A549 (cell line): ENCODE results near the gene CSGALNACT2. TPM values are rescaled to one million over a fixed set of nuclear protein-coding genes. Genes with fewer than 3 reads are reported as not detected.

Experiments
- ATAC-seq, 2 experiments: fragments of 200-7000 bp in 1 of 2; fragments of >200 bp in 1 of 2; cut with Nextera tagmentation in 1 of 2; cut with Tn5 transposase in 1 of 2; 3 replicates each; pipeline versions ENCODE4 v1.8.0 to v1.9.1; 2018 to 2020; ENCODE audit warnings: mild to moderate bottlenecking in 1 of 2, moderate library complexity in 1 of 2
- CTCF ChIA-PET: fragments of 300-600 bp; sonication (Branson Sonifier 250); formaldehyde crosslinking; extraction: SDS; loops from one replicate; lab custom pipeline; 2021; ENCODE audit warnings: antibody characterized with exemption, inconsistent platforms; lab: Yijun Ruan, JAX
- POLR2A ChIA-PET: fragments of 350-600 bp; formaldehyde crosslinking; extraction: SDS; loops from one replicate; lab custom pipeline; 2021; ENCODE audit warnings: antibody characterized with exemption, inconsistent platforms; lab: Yijun Ruan, JAX
- DNase-seq, 2 experiments: peaks; one replicate each; pipeline versions ENCODE4 v3.0.0 to v3.0.0-alpha.2; 2011 to 2016; ENCODE audit warnings: low read depth in 1 of 2, low spot score in 1 of 2
- FAIRE-seq: peaks from 2 replicates; lab custom pipeline; 2011; peaks lifted over from hg19 to GRCh38; lab: Jason Lieb, UNC
- H3K27ac ChIP-seq, 2 experiments: fragments of >200 bp; sonication (Bioruptor Twin); formaldehyde crosslinking; 3 replicates each; pipeline ENCODE4 v1.5.1; 2016 to 2017
- H3K4me1 ChIP-seq: fragments of >200 bp; sonication (Bioruptor Twin); formaldehyde crosslinking; 3 replicates; pipeline ENCODE4 v1.6.1; 2016
- H3K4me2 ChIP-seq: fragments of >200 bp; sonication (Bioruptor Twin); formaldehyde crosslinking; 3 replicates; pipeline ENCODE4 v1.6.1; 2016
- H3K4me3 ChIP-seq: fragments of >200 bp; sonication (Bioruptor Twin); formaldehyde crosslinking; 3 replicates; pipeline ENCODE4 v1.5.1; 2016
- H3K9me3 ChIP-seq: fragments of >200 bp; sonication (Bioruptor Twin); formaldehyde crosslinking; 3 replicates; pipeline ENCODE4 v1.6.1; 2016
- CBX2 ChIP-seq: fragments of 200-600 bp; sonication (generic); IDR thresholded peaks from 2 replicates; pipeline ENCODE4 v1.6.1; 2016; ENCODE audit warnings: low read depth, mild to moderate bottlenecking, borderline replicate concordance
- CBX8 ChIP-seq: fragments of 200-600 bp; sonication (generic); IDR thresholded peaks from 2 replicates; pipeline ENCODE4 v1.6.1; 2016
- CEBPB ChIP-seq, 2 experiments: fragments of >200 bp in 1 of 2; sonication (Bioruptor Twin) in 1 of 2; formaldehyde crosslinking in 1 of 2; IDR thresholded peaks; 2 replicates each; pipeline ENCODE4 v1.6.1; 2012 to 2016
- EHF ChIP-seq: fragments of 250-450 bp; sonication (Bioruptor Pico); IDR thresholded peaks from 2 replicates; pipeline ENCODE4 v1.5.0; 2020; ENCODE audit warnings: mild to moderate bottlenecking
- EHMT2 ChIP-seq: fragments of 200-600 bp; sonication (generic); IDR thresholded peaks from 2 replicates; pipeline ENCODE4 v1.6.1; 2016; ENCODE audit warnings: antibody characterized with exemption, low read depth, mild to moderate bottlenecking, moderate library complexity
- FOXS1 ChIP-seq: fragments of 250-450 bp; sonication (Bioruptor Pico); IDR thresholded peaks from 2 replicates; pipeline ENCODE4 v1.5.0; 2020; ENCODE audit warnings: mild to moderate bottlenecking, moderate library complexity
- GATA3 ChIP-seq: IDR thresholded peaks from 2 replicates; pipeline ENCODE4 v1.6.1; 2012; ENCODE audit warnings: borderline replicate concordance
- HOXA7 ChIP-seq: fragments of 250-450 bp; sonication (Bioruptor Pico); IDR thresholded peaks from 2 replicates; pipeline ENCODE4 v1.5.0; 2020; ENCODE audit warnings: mild to moderate bottlenecking, moderate library complexity
- JUNB ChIP-seq: fragments of >200 bp; sonication (Bioruptor Twin); formaldehyde crosslinking; IDR thresholded peaks from 2 replicates; pipeline ENCODE4 v1.6.1; 2016
- KDM5A ChIP-seq: fragments of 200-600 bp; sonication (generic); IDR thresholded peaks from 2 replicates; pipeline ENCODE4 v1.6.1; 2016; ENCODE audit warnings: antibody characterized with exemption, mild to moderate bottlenecking
- MAZ ChIP-seq: fragments of 150-350 bp; IDR thresholded peaks from 2 replicates; pipeline ENCODE4 v1.6.1; 2014; ENCODE audit warnings: antibody characterized with exemption, low read depth, low read length, borderline replicate concordance
- NPAS2 ChIP-seq: fragments of 250-450 bp; sonication (Bioruptor Pico); IDR thresholded peaks from 2 replicates; pipeline ENCODE4 v1.8.0; 2022; ENCODE audit warnings: mild to moderate bottlenecking, moderate library complexity, borderline replicate concordance
- RNF2 ChIP-seq: fragments of 200-600 bp; sonication (generic); IDR thresholded peaks from 2 replicates; pipeline ENCODE4 v1.6.1; 2016; ENCODE audit warnings: low read depth, mild to moderate bottlenecking, antibody characterized with exemption, moderate library complexity, borderline replicate concordance
- ZC3H11A ChIP-seq: fragments of 450-650 bp; IDR thresholded peaks from 2 replicates; pipeline ENCODE4 v1.6.1; 2014; ENCODE audit warnings: antibody characterized with exemption, mild to moderate bottlenecking
- ZFP36 ChIP-seq: fragments of 450-650 bp; IDR thresholded peaks from 2 replicates; pipeline ENCODE4 v1.6.1; 2014; ENCODE audit warnings: borderline replicate concordance; ENCODE audit not compliant: partially characterized antibody
- WGBS: methylation state at CpG from one replicate; pipeline ENCODE4 v1.1.6; 2017; ENCODE audit errors: missing lambda C conversion rate; 5-methylcytosine and 5-hydroxymethylcytosine counted together
- polyA plus RNA-seq, 4 experiments: library from polyadenylated mRNA; depleted of rRNA in 3 of 4; stranded (reverse); fragments of >200 nt; fragmentation: RNase III in 1 of 4; extraction: RNeasy Plus Mini Kit Qiagen cat#74134 plus additional on column Dnase treatment in 1 of 4; gene quantifications; 2 replicates in 3 of 4; 3 replicates in 1 of 4; pipeline ENCODE4 v1.2.3, GENCODE V29; 2011 to 2017
- TF ChIP-seq, protein P1 (sequence below): fragments of >200 bp; sonication (Bioruptor Twin); formaldehyde crosslinking; IDR thresholded peaks from 3 replicates; pipeline ENCODE4 v1.5.1; 2016
- TF ChIP-seq, protein P2 (sequence below): fragments of 450-650 bp; IDR thresholded peaks from 2 replicates; pipeline ENCODE4 v1.6.1; 2014; ENCODE audit warnings: antibody characterized with exemption
- TF ChIP-seq, protein P3 (sequence below): fragments of 200-600 bp; sonication (generic); IDR thresholded peaks from 2 replicates; pipeline ENCODE4 v1.6.1; 2016; ENCODE audit warnings: antibody characterized with exemption, mild to moderate bottlenecking, moderate library complexity
- TF ChIP-seq, protein P4 (sequence below): fragments of 150-350 bp; IDR thresholded peaks from 2 replicates; pipeline ENCODE4 v1.6.1; 2014; ENCODE audit warnings: low read depth, mild to moderate bottlenecking, low read length
- TF ChIP-seq, protein P5 (sequence below): IDR thresholded peaks from 2 replicates; pipeline ENCODE4 v1.6.1; 2012; ENCODE audit warnings: low read depth, borderline replicate concordance

Gene CSGALNACT2
- polyA plus RNA-seq, 2 of the 4 experiments (the other 2 are of a cell fraction), result 11.2 to 29.9 TPM

DNA sequence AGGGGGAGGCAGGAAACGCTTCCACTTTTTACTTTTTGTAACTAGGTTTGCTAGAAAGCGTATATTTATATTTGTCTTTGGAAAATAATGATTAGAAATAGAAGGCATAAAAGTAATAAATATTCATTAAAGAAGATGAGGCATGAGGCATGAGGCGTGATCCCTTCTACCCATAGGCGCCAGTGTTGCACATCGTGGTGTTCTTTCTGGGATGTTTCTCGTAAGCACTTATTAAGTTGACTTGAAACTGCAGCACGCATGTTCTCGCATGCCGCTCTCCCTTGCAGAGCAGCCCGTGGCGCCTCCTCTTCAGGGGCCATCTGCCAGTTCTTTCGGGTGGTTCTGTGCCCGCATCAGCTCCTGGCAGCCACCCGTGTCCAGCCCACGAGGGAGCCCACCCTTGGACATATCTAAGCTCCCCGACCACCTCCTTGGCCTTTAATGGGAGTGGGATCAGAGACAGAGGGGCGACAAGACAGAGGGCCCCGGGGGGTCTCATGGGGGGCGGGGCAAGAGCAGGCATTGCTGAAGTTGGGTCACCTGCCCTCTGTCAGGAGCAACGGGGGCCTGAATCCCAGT is 28.5 kb upstream of the CSGALNACT2 start:
- ChIA-PET POLR2A (no interaction called here), CTCF (interaction anchor here (0.8 to 1.1 kb wide), 2 partner anchors 9 to 242 kb away, joined by 3 to 5 read pairs; no protein-coding TSS in a partner anchor)
- Histone ChIP-seq H3K9me3 (no peaks in the 10 kb centered on the region), H3K4me1 (no peaks in the 10 kb centered on the region), H3K27ac (no peak overlapping the region), H3K4me3 (no peak overlapping the region), H3K4me2 (no peak overlapping the region)
- ATAC-seq (no peak), FAIRE-seq (no peak), DNase-seq (no peak)
- TF ChIP-seq, protein P1, sequence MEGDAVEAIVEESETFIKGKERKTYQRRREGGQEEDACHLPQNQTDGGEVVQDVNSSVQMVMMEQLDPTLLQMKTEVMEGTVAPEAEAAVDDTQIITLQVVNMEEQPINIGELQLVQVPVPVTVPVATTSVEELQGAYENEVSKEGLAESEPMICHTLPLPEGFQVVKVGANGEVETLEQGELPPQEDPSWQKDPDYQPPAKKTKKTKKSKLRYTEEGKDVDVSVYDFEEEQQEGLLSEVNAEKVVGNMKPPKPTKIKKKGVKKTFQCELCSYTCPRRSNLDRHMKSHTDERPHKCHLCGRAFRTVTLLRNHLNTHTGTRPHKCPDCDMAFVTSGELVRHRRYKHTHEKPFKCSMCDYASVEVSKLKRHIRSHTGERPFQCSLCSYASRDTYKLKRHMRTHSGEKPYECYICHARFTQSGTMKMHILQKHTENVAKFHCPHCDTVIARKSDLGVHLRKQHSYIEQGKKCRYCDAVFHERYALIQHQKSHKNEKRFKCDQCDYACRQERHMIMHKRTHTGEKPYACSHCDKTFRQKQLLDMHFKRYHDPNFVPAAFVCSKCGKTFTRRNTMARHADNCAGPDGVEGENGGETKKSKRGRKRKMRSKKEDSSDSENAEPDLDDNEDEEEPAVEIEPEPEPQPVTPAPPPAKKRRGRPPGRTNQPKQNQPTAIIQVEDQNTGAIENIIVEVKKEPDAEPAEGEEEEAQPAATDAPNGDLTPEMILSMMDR, result no peak
- no peak for TF ChIP-seq CEBPB (IDR thresholded peaks at IDR 0.05)
- TF ChIP-seq RNF2, result no peak
- 70% methylated on average over 15 of the region's 20 CpGs for WGBS

DNA sequence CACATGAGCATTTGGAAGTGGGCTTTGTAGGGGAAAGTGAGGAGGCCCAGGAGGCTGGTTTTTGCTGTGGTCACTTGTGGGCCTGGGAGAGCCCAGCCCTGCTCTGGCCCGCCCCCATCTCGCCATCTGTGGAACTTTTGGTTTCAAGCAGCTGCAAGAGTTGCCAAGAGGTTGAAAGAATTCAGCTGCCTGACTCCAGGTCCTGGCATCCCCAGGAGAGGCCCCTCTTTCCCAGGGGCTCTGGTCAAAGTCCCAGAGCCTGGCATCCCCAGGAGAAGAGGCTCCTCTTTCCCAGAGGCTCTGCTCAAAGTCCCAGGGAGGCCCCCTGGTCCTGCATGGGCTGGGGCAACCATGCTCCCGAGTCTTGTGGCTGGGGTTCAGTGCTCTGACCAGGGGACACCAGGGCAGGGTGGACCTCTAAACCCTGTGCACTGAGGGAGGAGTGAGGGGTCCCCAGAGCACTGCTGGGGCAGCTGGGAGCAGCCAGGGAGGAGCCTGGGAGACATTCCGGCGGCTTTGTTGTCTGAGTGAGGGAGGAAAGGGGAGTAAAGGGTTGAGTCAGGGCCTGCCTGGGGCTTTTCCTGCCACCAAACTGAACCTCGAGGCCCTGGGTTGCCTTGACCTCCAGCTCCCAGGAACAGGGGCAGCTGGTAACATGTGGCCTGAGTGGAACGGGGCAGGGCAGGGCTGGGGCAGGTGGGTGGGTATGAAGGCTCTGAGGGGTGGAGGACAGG is 27.7 kb upstream of the CSGALNACT2 start:
- H3K9me3 ChIP-seq, result no peaks in the 10 kb centered on the region
- ChIA-PET CTCF (interaction anchor here (0.7 to 1.1 kb wide), 3 partner anchors 9 to 357 kb away, joined by 3 to 5 read pairs (median 3); no protein-coding TSS in a partner anchor), POLR2A (no interaction called here)
- H3K4me1 ChIP-seq, result no peaks in the 10 kb centered on the region
- H3K27ac ChIP-seq, result no peak overlapping the region
- ATAC-seq (no peak), DNase-seq (no peak), FAIRE-seq (no peak)
- no peak overlapping the region for H3K4me2 ChIP-seq
- 67% methylated on average over 5 of the region's 7 CpGs for WGBS
- TF ChIP-seq NPAS2 (CRISPR knock-in tag) (no peak), HOXA7 (no peak), ZC3H11A (no peak), RNF2 (no peak), ZFP36 (no peak), GATA3 (no peak), FOXS1 (CRISPR knock-in tag) (no peak), KDM5A (no peak), CBX2 (no peak), MAZ (no peak), CBX8 (no peak), EHF (CRISPR knock-in tag) (no peak), JUNB (no peak), EHMT2 (no peak)
- TF ChIP-seq, protein P2, sequence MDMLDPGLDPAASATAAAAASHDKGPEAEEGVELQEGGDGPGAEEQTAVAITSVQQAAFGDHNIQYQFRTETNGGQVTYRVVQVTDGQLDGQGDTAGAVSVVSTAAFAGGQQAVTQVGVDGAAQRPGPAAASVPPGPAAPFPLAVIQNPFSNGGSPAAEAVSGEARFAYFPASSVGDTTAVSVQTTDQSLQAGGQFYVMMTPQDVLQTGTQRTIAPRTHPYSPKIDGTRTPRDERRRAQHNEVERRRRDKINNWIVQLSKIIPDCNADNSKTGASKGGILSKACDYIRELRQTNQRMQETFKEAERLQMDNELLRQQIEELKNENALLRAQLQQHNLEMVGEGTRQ, result no peak
- TF ChIP-seq, protein P3, sequence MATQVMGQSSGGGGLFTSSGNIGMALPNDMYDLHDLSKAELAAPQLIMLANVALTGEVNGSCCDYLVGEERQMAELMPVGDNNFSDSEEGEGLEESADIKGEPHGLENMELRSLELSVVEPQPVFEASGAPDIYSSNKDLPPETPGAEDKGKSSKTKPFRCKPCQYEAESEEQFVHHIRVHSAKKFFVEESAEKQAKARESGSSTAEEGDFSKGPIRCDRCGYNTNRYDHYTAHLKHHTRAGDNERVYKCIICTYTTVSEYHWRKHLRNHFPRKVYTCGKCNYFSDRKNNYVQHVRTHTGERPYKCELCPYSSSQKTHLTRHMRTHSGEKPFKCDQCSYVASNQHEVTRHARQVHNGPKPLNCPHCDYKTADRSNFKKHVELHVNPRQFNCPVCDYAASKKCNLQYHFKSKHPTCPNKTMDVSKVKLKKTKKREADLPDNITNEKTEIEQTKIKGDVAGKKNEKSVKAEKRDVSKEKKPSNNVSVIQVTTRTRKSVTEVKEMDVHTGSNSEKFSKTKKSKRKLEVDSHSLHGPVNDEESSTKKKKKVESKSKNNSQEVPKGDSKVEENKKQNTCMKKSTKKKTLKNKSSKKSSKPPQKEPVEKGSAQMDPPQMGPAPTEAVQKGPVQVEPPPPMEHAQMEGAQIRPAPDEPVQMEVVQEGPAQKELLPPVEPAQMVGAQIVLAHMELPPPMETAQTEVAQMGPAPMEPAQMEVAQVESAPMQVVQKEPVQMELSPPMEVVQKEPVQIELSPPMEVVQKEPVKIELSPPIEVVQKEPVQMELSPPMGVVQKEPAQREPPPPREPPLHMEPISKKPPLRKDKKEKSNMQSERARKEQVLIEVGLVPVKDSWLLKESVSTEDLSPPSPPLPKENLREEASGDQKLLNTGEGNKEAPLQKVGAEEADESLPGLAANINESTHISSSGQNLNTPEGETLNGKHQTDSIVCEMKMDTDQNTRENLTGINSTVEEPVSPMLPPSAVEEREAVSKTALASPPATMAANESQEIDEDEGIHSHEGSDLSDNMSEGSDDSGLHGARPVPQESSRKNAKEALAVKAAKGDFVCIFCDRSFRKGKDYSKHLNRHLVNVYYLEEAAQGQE, result no peak
- TF ChIP-seq, protein P4, sequence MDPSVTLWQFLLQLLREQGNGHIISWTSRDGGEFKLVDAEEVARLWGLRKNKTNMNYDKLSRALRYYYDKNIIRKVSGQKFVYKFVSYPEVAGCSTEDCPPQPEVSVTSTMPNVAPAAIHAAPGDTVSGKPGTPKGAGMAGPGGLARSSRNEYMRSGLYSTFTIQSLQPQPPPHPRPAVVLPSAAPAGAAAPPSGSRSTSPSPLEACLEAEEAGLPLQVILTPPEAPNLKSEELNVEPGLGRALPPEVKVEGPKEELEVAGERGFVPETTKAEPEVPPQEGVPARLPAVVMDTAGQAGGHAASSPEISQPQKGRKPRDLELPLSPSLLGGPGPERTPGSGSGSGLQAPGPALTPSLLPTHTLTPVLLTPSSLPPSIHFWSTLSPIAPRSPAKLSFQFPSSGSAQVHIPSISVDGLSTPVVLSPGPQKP, result no peak
- TF ChIP-seq, protein P5, sequence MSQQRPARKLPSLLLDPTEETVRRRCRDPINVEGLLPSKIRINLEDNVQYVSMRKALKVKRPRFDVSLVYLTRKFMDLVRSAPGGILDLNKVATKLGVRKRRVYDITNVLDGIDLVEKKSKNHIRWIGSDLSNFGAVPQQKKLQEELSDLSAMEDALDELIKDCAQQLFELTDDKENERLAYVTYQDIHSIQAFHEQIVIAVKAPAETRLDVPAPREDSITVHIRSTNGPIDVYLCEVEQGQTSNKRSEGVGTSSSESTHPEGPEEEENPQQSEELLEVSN, result no peak
- no peak overlapping the region for H3K4me3 ChIP-seq
